ENCODE data around the gene KDM4D.

The KDM4D gene

GRCh38 chr11:94958121-94958696, 15.3 kb upstream of the KDM4D start:
- no peak overlapping the region for H3K9ac ChIP-seq (ENCODE audit: low read depth, low read length, poor library complexity, severe bottlenecking)
- no peaks in the 10 kb centered on the region for H3K27me3 ChIP-seq (ENCODE audit: insufficient read depth, low read length, poor library complexity, severe bottlenecking)
- TF ChIP-seq EZH2phosphoT487 (IDR thresholded peaks at IDR 0.05; ENCODE audit: borderline replicate concordance) (no peak), CTCF (conservative IDR thresholded peaks at IDR 0.05; ENCODE audit: low read length) (no peak)
- no peaks in the 10 kb centered on the region for H3K9me3 ChIP-seq (ENCODE audit: insufficient read depth, low read depth, low read length)
- H3K4me1 ChIP-seq (ENCODE audit: insufficient read depth, low read length, poor library complexity, severe bottlenecking), result no peaks in the 10 kb centered on the region
- peaks cover 24% of the 10 kb centered on the region; the same call in 1 of the 2 replicates for H3K36me3 ChIP-seq (ENCODE audit: insufficient read depth, low read length)
- no peaks in the 10 kb centered on the region for H3K79me2 ChIP-seq (ENCODE audit: insufficient read depth, low read length)
- no peaks in the 10 kb centered on the region for H3F3A ChIP-seq (ENCODE audit: low read depth)
- no peak overlapping the region for H3K4me3 ChIP-seq (ENCODE audit: low read length, poor library complexity, severe bottlenecking)
- no peaks in the 10 kb centered on the region for H3K9me2 ChIP-seq (replicated peaks; ENCODE audit: low read depth, low read length)
- no peak overlapping the region for H2AFZ ChIP-seq (ENCODE audit: low read length)
- H4K20me1 ChIP-seq (ENCODE audit: insufficient read depth, low read length, poor library complexity, severe bottlenecking), result no peaks in the 10 kb centered on the region
- no peak overlapping the region for H3K4me2 ChIP-seq (ENCODE audit: low read depth, low read length, poor library complexity, severe bottlenecking)

GRCh38 chr11:94959179-94959578, 14.3 kb upstream of the KDM4D start:
- H3K4me1 ChIP-seq (ENCODE audit: insufficient read depth, low read length, poor library complexity, severe bottlenecking), result no peaks in the 10 kb centered on the region
- H3K79me2 ChIP-seq (ENCODE audit: insufficient read depth, low read length), result no peaks in the 10 kb centered on the region
- TF ChIP-seq EZH2phosphoT487 (IDR thresholded peaks at IDR 0.05; ENCODE audit: borderline replicate concordance) (no peak), CTCF (conservative IDR thresholded peaks at IDR 0.05; ENCODE audit: low read length) (no peak)
- no peaks in the 10 kb centered on the region for H3K27me3 ChIP-seq (ENCODE audit: insufficient read depth, low read length, poor library complexity, severe bottlenecking)
- H2AFZ ChIP-seq (ENCODE audit: low read length), result no peak overlapping the region
- no peaks in the 10 kb centered on the region for H3F3A ChIP-seq (ENCODE audit: low read depth)
- no peaks in the 10 kb centered on the region for H3K9me3 ChIP-seq (ENCODE audit: insufficient read depth, low read depth, low read length)
- H3K4me3 ChIP-seq (ENCODE audit: low read length, poor library complexity, severe bottlenecking), result no peak overlapping the region
- H3K4me2 ChIP-seq (ENCODE audit: low read depth, low read length, poor library complexity, severe bottlenecking), result no peak overlapping the region
- H3K9me2 ChIP-seq (replicated peaks; ENCODE audit: low read depth, low read length), result no peaks in the 10 kb centered on the region
- H3K9ac ChIP-seq (ENCODE audit: low read depth, low read length, poor library complexity, severe bottlenecking), result no peak overlapping the region
- H3K36me3 ChIP-seq (ENCODE audit: insufficient read depth, low read length), result peaks cover 32% of the 10 kb centered on the region; the same call in 1 of the 2 replicates
- no peaks in the 10 kb centered on the region for H4K20me1 ChIP-seq (ENCODE audit: insufficient read depth, low read length, poor library complexity, severe bottlenecking)

GRCh38 chr11:94960488-94960887, 13.0 kb upstream of the KDM4D start:
- Histone ChIP-seq H3K36me3 (ENCODE audit: insufficient read depth, low read length) (peaks cover 45% of the 10 kb centered on the region), H3K9ac (ENCODE audit: low read depth, low read length, poor library complexity, severe bottlenecking) (no peak overlapping the region), H3K79me2 (ENCODE audit: insufficient read depth, low read length) (no peaks in the 10 kb centered on the region), H3F3A (ENCODE audit: low read depth) (no peaks in the 10 kb centered on the region), H4K20me1 (ENCODE audit: insufficient read depth, low read length, poor library complexity, severe bottlenecking) (no peaks in the 10 kb centered on the region), H3K9me3 (ENCODE audit: insufficient read depth, low read depth, low read length) (no peaks in the 10 kb centered on the region), H3K27me3 (ENCODE audit: insufficient read depth, low read length, poor library complexity, severe bottlenecking) (no peaks in the 10 kb centered on the region), H2AFZ (ENCODE audit: low read length) (no peak overlapping the region), H3K4me3 (ENCODE audit: low read length, poor library complexity, severe bottlenecking) (no peak overlapping the region), H3K4me2 (ENCODE audit: low read depth, low read length, poor library complexity, severe bottlenecking) (no peak overlapping the region), H3K4me1 (ENCODE audit: insufficient read depth, low read length, poor library complexity, severe bottlenecking) (peaks cover 5% of the 10 kb centered on the region), H3K9me2 (replicated peaks; ENCODE audit: low read depth, low read length) (no peaks in the 10 kb centered on the region)
- TF ChIP-seq EZH2phosphoT487 (IDR thresholded peaks at IDR 0.05; ENCODE audit: borderline replicate concordance) (no peak), CTCF (conservative IDR thresholded peaks at IDR 0.05; ENCODE audit: low read length) (no peak)

Data from Loucy (cell line).